GM19035 (cell line): ENCODE measurements around the gene ZNF208.
"Not testable (repeated sequence)": the region's sequence is repeated elsewhere in the genome, so short reads cannot be mapped to it uniquely, and the experiment has no call there.

Experiments
- ATAC-seq: cut with Tn5 transposase; IDR thresholded peaks from one replicate; pipeline ENCODE4 v1.9.1; 2021; ENCODE audit not compliant: unreplicated experiment

The ZNF208 gene

DNA sequence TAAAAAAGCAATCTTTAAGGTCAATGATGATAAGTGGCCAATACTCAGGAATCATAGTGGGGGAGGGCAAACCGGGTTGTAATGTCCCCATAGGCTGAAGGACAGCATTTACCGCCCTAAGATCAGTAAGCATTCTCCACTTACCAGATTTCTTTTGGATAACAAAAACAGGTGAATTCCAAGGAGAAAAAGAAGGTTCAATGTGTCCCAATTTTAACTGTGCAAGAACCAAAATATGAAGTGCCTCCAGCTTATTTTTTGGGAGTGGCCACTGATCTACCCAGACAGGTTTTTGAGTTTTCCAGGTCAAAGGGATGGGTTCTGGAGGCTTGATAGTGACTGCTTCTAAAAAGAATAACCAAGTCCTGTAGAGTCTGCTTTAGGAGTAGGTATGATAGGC, 125.2 kb downstream of the ZNF208 start:
- not testable (repeated sequence) for ATAC-seq

DNA sequence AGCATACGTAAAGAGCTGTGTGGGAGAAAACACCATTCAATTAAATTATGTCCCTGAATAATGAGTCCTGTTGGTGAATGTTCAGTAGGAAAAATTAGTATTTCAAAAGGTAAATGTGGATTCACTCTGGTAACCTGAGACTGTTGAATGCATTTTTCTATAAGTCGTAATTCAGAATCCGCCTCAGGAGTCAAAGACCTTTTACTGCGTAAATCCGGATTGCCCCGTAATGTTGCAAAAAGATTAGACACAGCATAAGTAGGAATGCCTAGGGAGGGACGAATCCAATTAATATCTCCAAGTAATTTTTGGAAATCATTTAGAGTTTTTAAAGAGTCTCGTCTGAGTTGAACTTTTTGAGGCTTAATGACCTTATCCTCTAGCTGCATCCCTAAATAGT, 126.0 kb downstream of the ZNF208 start:
- ATAC-seq, result not testable (repeated sequence)

DNA sequence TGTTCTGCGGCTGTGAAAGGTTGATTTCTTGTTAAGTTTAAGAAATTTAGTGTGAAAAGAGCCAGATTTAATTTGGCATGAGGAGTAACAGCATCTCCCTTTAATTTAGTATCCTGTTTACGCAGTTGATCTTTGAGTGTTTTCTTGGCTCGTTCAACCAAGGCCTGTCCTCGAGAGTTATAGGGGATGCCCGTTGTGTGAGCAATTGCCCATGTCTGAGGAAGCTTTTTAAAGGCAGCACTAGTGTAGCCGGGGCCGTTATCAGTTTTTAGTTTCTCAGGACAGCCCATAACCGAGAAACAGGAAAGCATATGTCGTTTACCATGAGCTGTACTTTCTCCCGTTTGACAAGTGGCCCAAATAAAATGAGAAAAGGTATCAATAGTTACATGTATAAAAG, 127.2 kb downstream of the ZNF208 start:
- no peak for ATAC-seq
